Measurements from ENCODE around the gene ARFGEF2.
"Not testable (repeated sequence)": the region's sequence is repeated elsewhere in the genome, so short reads cannot be mapped to it uniquely, and the experiment has no call there.

ARFGEF2 gene

DNA sequence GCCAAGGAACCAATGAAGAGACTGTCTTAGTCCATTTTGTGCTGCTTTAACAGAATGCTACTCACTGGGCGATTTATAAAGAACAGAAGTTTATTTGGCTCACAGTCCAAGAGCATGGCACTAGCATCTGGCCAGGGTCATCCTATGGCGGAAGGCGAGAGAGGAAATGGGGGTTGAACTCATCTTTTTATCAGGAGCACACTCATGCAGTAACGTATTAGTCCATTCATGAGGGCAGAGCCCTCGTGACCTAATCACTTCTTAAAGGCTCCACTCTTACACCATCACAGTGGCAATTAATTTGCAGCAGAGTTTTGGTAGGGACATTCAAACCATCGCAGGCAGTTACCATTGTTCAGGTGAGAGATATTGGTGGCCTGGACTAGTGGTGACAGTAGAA is 8.5 kb downstream of the ARFGEF2 start:
- no peak for DNase-seq

DNA sequence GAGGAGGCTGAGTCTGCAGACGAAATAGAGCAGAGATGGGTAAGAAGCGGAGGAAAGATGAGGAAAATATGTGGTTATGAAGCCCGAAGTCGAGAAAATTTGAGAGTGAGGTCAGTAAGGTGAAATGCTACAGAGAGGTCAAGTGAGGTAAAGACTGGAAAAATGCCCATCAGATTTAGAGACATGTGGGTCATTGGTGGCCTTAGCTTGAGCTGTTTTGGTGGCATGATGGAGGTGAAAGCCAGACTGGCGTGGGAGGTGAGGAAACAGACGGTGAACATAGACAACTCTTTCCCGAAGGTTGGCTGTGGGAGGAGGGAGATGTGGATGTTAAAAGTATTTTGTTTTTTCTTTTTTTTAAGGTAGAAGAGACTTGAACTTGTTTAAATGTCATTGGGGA is 9.4 kb downstream of the ARFGEF2 start:
- no peak for DNase-seq

DNA sequence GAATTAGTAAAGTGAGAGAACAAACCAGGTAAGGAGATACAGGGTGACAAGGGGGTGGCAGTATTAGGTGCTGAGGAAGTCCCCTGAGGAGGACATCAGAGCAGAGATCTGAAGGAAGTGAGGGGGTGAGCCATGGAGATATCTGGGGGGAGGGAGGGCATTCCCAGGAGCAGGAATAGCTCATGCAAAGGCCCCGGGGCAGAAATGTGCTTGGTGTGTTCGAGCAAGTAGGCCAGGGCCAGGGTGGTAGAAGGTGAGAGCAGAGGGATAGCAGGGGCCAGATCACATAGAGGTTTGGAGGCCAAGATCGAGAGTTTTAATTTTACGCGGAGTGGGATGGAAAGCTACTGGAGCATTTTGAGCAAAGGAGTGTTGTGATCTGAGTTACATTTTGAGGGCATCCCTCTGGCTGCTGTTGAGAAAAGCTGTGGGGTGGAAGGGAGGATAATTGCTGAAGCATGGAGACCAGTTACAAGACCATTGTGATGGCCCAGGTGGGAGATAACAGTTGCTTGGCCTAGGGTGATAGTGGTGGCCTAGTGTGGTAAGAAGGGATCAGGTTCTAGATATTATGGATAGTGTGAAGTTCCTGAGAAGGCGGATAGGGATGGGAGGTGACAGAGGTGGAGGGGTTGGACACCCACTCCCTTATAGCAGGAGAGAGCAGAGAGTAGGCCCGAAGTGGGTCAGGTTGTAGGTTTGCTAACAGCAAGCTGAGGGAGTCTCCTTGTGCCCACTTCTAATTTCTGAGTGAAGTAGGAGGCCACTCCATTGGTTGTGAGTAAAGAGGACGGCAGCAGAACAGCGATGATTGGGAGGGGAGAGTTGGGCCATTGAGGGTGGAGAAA is 10.2 kb downstream of the ARFGEF2 start:
- no peak for DNase-seq

DNA sequence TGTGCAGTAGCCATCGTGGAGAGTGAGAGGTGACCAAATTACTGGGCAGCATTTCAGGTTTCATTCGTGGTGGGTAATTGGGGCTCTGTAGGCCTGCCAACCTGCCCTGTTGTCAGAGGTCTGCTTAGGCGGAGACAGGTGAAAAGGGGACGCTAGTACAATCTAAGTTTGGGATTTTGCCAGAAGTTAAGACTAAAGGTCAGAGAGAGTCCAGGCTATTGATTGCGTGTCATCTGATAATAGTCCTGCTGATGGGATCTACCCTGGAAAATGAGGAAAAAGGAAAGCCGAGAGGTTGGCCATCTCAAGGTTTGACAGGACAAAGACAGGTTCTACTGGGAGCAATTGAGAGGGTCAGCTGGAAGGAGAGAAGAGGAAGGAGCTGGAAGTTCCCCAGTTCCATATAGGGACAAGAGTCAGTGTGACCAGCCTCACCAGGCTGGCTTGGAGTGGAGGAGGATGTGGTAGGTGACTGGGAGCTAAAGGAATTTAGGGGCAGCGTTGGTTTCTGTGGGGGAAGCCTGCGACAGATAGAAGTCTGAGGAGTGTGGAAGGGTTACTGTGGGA is 10.9 kb downstream of the ARFGEF2 start:
- DNase-seq: no peak

DNA sequence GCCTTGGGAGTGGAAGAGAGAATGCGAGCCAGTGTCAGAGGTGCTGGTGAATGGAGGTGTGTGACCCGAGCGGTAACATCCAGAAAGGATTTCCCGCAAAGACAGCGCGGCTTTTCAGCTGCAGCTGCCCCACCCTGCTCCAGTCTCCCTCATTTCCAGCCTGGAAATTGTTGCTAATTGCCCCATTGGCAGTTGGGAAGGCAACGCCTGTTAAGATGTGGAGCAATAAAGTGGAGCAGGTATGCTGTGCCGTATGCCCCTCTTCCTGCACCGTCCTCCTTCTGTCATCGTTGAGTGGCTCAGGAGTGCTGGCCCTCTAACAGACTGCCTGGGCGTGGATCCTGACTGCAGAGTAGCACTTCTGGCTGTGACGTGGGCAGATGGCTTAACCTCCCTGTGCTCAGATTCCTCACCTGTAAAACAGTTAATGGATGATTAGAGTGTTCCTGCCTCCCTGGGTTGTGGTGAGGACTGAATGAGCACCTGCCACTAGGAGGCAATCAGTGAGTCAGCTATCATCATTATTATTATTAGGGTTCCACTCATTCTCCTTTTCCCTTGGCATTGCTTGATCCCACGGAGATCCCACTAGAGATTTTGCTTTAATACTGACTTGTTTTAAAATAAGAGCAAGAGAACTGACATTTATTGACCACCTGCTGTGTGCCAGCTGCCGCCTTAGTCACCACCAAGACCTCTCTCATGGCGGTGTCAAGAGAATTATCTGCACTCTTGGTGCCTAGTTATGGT is 11.7 kb downstream of the ARFGEF2 start:
- DNase-seq: no peak

DNA sequence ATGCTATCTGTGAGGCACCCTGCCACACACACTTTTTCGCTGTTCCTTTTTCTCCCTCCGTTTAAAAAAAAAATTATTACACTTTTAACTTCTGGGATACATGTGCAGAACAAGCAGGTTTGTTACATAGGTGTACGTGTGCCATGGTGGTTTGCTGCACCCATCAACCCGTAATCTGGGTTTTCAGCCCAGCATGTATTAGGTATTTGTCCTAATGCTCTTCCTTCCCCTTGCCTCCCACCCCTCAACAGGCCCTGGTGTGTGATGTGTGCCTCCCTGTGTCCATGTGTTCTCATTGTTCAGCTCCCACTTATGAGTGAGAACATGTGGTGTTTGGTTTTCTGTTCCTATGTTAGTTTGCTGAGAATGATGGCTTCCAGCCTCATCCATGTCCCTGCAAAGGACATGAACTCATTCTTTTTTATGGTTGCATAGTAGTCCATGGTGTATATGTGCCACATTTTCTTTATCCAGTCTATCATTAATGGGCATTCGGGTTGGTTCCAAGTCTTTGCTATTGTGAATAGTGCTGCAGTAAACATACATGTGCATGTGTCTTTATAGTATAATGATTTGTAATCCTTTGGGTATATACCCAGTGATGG is 12.9 kb downstream of the ARFGEF2 start:
- DNase-seq: not testable (repeated sequence)

DNA sequence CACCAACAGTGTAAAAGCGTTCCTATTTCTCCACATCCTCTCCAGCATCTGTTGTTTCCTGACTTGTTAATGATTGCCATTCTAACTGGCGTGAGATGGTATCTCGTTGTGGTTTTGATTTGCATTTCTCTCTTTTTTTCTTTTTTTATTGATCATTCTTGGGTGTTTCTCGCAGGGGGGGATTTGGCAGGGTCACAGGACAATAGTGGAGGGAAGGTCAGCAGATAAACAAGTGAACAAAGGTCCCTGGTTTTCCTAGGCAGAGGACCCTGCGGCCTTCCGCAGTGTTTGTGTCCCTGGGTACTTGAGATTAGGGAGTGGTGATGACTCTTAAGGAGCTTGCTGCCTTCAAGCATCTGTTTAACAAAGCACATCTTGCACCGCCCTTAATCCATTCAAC is 13.5 kb downstream of the ARFGEF2 start:
- DNase-seq: not testable (repeated sequence)

DNA sequence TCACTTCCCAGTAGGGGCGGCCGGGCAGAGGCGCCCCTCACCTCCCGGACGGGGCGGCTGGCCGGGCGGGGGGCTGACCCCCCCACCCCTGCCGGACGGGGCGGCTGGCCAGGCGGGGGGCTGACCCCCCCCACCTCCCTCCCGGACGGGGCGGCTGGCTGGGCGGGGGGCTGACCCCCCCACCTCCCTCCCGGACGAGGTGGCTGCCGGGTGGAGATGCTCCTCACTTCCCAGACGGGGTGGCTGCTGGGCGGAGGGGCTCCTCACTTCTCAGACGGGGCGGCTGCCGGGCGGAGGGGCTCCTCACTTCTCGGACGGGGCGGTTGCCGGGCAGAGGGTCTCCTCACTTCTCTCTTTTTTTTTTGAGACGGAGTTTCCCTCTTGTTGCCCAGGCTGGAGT is 14.7 kb downstream of the ARFGEF2 start:
- DNase-seq: not testable (repeated sequence)

DNA sequence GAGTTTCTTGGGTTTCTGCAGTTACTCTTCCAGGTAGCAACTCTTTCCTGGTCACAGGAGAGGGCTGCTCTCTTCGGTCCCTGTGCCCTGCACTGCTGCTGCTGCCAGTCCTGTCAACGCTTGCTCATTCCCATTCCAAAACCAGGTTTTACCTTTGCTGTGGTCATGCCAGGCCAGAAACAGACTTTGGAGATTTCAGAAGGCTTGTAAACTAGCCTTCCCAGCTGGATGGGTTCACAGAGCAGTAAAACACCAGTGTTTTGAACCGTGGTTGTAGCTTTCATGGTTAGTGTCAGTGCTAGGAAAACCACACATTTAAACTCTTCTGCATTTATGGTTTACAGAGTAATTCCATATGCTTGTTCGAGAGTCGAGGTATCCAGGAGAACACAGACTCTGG is 16.2 kb downstream of the ARFGEF2 start:
- DNase-seq: no peak

DNA sequence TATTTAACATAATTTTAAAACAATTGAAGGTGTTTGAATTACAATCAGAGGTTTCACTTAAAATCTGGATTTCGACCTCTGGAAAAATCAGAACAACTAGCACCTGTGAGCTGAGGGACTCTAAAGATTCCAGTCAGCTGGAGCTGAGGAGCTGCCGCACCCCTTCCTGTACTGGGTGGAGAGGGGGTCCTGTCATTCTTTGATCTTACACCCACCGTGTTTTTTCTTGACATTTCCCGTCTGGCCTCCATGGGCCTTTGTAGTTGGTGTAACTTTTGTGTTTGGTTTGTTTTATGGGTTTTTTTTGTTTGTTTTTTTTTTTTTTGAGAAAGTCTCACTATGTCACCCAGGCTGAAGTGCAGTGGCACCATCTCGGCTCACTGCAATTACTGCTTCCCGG is 17.2 kb downstream of the ARFGEF2 start:
- no peak for DNase-seq

DNA sequence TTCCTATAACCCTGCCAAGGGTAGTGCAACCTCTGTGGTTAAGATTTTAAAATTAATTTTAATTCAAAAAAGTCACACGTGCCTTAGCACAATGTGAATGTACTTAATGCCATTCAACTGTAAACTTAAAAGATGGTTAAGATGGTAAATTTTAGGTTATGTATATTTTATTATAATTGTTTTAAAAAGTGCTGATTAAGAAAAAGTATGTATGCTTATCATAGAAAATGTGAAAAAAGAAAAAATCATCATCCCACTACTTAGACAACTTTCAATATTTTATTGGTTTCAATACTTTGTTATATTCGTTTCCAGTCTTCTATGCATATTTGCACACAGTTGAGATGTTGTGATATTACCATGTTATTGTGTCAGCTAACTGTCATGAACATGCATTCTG is 18.7 kb downstream of the ARFGEF2 start:
- DNase-seq: no peak

DNA sequence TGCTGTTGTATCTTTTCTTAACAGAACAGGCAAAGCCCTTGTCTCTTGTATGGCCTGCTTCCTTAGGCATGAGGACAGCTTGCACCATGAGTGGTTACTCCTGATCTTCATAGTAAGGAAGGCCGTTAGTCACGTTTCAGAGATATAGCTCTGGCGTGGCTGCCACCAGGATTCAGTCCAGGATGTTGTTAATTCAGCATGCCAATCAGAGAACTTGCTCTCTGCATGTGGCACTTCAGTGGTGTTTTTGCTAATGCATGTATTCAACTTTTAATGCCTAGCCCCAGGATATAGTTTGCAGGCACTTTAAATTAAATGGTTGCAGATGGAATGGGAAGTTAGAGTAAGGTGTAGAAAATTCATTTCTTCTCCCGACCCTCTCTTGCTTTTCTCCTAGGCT is 20.0 kb downstream of the ARFGEF2 start:
- no peak for DNase-seq

DNA sequence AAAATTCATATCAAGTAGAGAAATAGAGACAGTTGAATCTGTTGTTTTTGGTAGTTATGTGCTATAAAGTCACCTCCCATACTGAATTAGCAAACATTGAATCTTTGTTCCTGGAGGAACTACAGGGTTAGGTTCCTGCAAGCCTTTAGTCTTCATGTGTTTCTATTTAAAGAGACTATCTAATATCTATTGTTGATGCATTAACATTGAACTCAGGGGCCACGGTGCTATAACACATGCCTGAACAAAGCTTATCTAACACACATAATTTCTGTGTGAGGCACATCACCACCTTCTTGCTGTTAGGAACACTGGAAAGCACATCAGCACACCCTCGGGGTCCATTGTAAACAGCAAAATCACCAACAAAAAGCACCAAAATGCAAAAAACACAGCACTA is 21.2 kb downstream of the ARFGEF2 start:
- DNase-seq: no peak

DNA sequence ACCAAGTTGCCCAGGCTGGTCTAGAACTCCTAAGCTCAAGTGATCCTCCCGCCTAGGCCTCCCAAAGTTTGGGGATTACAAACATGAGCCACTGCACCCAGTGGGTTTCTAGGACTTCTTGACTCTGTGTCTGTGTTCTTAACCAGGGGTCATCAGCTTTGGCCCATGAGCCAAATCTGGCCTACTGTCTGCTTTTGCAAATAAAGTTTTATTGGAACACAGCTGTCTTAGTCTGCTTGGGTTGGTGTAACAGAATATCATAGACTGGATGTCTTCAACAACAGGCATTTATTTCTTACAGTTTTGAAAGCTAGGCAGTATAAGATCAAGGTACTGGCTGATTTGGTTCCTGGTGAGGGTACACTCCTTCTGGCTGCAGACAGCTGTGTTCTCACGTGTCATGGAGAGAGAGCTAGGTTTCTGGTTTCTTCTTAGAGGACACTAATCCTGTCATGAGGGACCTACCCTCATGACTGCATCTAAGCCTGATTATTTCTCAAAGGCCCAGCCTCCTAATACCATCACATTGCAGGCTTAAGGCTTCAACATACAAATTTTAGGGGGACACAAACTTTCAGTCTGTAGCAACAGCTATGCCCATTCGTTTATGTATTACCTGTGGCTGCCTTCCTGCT is 23.3 kb downstream of the ARFGEF2 start:
- no peak for DNase-seq

DNA sequence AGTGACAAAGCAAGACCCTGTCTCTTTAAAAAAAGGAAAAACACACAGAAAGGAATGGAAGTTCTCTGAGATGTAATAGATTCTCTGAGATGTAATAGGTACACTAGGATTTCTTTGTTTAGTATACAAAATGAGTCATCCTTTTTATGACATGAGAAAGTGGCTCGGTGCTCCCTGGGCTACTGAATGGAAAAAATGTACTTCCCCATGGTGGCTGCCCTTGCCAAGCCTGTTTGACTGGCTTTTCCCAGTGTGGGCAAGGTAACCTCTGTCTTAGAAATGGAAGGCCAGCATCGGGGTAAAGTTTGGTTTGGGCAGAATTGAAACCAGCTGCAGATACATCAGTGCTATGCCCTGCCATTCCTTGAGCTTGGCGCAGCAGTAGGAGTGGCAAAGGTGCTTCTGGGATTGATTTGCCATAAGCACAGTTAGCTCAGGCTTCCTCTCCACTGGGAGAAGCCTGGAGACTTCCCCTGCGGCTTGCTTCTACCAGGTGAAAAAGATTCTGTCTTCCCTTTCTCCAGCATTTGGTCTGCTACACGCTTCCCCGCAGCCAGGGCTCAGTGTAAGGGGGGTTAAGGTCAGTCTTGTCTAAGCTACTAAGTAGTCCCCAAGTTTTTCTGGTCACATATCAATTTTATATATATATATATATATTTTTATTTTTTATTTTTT is 24.5 kb downstream of the ARFGEF2 start:
- DNase-seq: no peak

DNA sequence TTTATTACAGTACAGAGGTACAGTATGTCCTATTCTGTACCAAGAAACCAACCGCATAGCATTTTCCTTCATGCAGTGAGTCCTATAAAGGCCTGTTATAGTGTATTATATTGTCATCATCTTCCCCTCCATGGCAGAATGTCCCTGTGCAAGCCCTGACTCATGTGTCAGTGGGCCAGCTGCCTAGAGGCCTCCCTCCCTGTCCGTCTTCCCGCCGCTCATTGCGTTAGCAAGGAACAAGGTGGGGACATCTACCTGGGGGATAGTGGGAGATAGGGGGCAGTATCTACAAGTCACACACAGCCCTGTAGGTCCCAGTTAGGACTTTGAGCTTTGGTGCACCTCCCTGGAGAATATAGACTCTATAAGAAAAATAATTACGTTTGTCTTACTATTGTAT is 27.1 kb downstream of the ARFGEF2 start:
- no peak for DNase-seq

DNA sequence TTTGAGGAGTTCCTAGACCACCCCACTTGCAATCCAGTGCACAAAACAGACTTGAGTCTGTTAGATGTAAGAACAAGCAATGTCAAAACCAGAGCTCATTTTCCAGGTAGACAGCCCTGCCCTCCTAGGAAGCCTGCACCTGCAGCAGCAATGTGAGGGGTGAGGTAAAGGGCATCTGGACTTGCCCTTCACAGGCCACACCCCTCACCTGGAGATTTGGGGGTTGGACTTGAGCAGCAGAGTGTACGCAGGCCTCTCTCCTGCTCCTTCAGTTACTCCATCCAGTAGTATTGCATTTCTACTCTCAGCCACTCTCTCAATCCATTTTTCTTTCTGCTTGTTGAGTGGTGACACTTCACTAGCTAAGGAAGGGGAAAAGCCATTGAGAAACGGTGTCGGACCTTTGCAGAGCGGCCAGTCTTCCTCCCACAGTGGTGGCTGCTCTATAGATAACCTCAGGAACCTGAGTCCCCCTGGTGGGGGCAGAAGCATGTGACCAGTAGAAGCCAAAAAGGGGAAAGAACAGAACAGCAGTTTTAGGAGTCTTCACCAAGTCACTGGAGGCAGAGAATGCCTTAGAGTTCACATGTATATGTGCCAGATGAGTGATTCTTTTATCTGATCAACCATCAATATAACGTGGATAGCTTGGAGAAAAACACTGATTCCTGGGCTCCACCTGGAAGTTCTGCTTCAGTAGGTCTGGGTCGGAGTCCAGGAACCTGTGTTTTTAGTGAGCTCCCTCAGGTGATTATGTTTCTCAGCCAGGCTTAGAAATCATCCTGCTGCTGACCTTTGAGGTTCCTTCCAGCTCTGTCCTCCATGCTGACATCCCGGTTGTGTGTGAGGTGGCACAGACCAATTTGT is 28.0 kb downstream of the ARFGEF2 start:
- DNase-seq: no peak

DNA sequence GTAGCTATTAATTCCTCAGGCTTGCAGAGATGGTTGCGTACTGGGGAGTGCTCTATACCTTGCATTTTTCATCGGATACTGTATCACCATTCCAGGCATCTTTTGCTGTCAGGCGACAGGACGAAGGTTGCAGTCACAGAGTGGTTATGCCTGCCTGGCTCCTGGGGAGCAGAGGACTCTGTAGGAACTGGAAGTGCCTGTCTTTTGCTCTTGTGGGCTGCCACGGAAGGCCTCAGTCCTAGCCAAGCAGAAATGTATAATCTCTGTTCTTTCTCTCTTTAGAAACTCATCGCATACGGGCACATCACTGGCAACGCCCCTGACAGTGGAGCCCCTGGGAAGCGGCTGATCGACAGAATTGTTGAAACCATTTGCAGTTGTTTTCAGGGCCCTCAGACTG is 29.5 kb downstream of the ARFGEF2 start:
- DNase-seq: no peak

DNA sequence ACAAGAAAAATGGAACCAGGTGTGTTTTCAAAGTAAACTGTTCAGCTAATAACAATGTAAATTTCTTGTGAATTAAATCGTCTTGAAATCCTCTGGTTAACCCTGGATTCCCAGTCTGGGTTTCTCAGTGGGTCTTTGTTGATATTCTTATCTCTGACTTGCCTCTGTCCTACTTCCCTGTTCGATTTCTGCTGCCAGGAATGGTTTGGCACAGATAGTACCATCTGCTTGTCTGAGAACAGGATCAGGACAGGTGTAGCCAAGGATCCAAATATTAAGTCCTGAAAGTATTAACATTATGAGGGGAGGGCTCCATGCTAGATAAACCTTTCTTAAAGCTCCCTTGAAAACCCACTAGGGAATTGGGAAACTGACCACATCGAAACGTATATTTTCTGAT is 30.1 kb downstream of the ARFGEF2 start:
- DNase-seq: no peak

DNA sequence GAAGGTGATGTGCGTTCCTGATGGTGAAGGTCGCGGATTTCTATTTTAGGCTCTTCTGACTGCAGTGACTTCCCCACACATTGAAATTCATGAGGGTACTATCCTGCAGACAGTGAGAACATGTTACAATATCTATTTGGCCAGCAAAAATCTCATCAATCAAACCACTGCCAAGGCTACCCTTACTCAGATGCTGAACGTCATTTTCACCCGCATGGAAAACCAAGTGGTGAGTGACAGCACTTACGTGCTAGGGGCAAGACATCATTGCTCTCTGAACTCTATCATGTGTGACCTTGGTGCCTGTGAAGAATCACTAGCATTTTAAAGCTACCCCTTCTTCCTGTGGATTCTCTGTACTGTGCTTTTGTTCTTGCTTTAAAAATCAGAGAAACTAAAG is 31.1 kb downstream of the ARFGEF2 start:
- no peak for DNase-seq

DNA sequence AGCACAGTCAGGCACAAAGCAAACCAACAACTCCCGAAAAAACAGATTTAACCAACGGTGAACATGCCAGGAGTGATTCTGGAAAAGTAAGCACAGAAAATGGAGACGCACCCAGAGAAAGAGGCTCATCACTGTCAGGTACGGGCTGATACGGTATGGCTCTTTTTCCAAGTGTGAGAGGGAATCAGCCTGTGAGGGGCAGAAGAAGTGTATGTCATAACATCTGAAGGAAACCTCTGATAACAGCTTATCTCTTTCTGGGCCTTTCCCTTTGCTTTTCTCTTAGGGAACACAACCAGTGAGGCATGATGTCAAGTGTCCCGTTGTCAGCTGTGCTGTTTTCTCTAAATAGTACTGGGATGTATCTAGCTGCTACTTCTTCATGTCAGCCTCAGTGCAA is 32.1 kb downstream of the ARFGEF2 start:
- DNase-seq: no peak

DNA sequence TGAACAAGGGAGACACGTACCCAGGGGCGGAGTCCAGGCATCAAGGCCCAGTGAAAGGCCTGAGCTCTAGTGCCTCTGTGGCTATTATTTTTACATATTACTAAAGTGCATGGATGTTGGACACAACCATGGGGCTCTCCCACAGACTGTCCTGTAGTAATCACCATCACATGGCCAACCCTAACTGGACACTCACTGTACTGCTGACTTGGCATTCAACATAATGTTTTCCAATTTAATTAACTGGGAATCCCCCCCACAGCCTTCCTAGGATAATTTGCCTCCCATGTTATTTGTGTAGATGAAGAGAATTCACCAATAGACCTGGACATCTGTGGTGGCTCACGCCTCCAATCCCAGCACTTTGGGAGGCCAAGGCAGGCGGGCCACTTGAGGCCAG is 34.5 kb downstream of the ARFGEF2 start:
- DNase-seq: no peak
